ENCODE measurements around the gene WNT10A. TPM values are rescaled to one million over a fixed set of nuclear protein-coding genes. Genes with fewer than 3 reads are reported as not detected.

WNT10A gene
- total and polyA plus RNA-seq, 12 donors: 0.01 to 0.56 (median 0.18) TPM; not detected in 8

DNA sequence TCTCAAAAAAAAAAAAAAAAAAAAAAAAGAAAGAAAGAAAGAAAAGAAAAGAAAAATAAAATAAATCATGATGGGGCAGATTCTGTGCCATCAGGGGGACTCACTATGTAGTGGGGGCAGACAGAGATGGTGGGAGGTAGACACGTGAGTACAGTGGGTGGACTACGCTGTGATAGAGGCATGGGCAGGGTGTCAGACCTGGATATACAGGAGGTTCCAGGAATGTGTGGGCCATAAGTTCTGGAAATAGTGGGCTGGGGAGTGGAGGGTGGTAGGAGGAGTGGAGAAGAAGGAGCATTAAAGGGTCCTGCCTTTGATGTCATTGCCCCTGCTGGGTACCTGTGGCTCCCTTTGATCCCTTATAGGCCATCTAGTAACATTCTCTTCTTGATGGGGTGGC lies 29.9 kb upstream of the WNT10A start:
- H3K27me3 ChIP-seq: peaks cover 0 to 81% (median 77%) of the 10 kb centered on the region in 7 donors
- WGBS, 2 donors: 78 to 80% methylated on average over 2 of the region's 2 CpGs
- intact Hi-C loops (cut with DNase I): loop anchor here in 3 of 10 donors (5.0 to 10.0 kb wide), 2 partner anchors 304 to 393 kb away; no protein-coding TSS in a partner anchor
- no peak overlapping the region for H3K4me3 ChIP-seq
- H3K4me1 ChIP-seq: no peaks in the 10 kb centered on the region
- TF ChIP-seq, protein P1, sequence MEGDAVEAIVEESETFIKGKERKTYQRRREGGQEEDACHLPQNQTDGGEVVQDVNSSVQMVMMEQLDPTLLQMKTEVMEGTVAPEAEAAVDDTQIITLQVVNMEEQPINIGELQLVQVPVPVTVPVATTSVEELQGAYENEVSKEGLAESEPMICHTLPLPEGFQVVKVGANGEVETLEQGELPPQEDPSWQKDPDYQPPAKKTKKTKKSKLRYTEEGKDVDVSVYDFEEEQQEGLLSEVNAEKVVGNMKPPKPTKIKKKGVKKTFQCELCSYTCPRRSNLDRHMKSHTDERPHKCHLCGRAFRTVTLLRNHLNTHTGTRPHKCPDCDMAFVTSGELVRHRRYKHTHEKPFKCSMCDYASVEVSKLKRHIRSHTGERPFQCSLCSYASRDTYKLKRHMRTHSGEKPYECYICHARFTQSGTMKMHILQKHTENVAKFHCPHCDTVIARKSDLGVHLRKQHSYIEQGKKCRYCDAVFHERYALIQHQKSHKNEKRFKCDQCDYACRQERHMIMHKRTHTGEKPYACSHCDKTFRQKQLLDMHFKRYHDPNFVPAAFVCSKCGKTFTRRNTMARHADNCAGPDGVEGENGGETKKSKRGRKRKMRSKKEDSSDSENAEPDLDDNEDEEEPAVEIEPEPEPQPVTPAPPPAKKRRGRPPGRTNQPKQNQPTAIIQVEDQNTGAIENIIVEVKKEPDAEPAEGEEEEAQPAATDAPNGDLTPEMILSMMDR (IDR thresholded peaks at IDR 0.05): no peak
- H3K36me3 ChIP-seq: no peaks in the 10 kb centered on the region
- no peak for ATAC-seq
- DNase-seq: no peak
- no peaks in the 10 kb centered on the region for H3K9me3 ChIP-seq
- H3K27ac ChIP-seq: no peak overlapping the region

DNA sequence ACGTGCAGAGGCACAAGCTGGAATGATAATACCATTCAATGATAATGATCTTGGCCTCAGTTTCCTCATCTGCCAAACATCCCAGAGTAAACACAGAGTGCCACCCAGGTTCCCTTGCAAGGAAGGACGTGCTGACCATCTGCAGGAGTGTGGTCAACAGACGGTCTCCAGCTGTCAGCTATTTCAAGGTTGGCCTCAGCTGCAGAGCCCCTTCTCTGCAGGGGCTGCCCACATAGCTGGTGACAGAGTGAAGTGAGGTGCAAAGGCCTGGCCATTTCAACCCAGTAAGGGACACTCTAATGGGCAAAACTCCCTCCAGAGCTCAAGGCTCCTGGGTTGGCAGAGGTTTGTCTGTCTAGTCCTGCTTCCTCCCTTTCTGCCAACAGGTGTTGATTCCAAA lies 29.4 kb upstream of the WNT10A start:
- TF ChIP-seq, protein P1 (IDR thresholded peaks at IDR 0.05): no peak
- Histone ChIP-seq H3K4me1 (no peaks in the 10 kb centered on the region), H3K27ac (no peak overlapping the region), H3K36me3 (no peaks in the 10 kb centered on the region), H3K27me3 (peaks cover 0 to 85% (median 79%) of the 10 kb centered on the region in 7 donors), H3K9me3 (no peaks in the 10 kb centered on the region), H3K4me3 (no peak overlapping the region)
- intact Hi-C loops (cut with DNase I): loop anchor here in 3 of 10 donors (5.0 to 10.0 kb wide), 2 partner anchors 304 to 394 kb away; no protein-coding TSS in a partner anchor
- WGBS, 2 donors: 32 to 36% methylated on average over 3 of the region's 3 CpGs
- no peak for DNase-seq
- no peak for ATAC-seq

DNA sequence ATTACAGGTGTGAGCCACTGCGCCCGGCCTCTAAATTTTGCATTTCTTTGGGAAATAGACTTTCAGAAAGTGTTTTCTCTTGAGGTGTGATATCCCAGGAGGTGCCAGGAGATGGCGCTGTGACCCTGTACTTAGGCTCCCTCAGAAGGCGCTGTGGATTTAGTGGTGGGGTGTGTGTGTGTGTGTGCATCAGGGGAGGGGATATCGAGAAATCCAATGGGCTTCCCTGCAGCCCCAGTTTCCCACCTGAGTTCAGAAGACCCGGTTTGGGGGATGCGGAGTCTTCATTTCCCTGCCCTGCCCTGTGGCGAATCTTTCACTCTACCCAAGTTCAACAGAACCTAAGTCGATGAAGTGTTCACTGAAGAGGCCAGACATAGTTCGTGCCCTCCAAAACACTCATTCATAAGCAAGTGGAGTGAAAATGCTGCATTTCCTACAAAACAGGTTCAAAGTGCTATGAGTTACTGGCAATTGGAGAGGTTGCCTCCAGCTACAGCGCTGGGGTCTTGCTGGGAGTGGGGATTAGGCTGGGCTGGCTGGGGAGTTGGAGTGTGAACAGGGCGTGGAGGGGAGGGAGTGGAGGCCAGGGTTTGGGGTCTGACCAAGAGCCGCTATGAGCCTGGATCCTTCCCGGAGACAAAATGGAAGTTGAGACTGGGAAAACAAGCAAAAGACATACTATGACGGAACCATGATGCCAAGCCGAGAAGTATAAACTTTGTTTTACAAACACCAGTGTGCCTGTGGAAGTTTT lies 27.6 kb upstream of the WNT10A start:
- intact Hi-C loops (cut with DNase I): loop anchor here in 4 of 10 donors (1.0 to 10.0 kb wide), 4 partner anchors 45 to 396 kb away; no protein-coding TSS in a partner anchor
- DNase-seq (peak in 1 of 2 donors; percentile 34), ATAC-seq (peak in 7 of 8 donors; percentile 16 to 69 (median 52))
- Histone ChIP-seq H3K9me3 (no peaks in the 10 kb centered on the region), H3K4me1 (peaks cover 0 to 9% (median 0%) of the 10 kb centered on the region in 9 donors), H3K27ac (no peak overlapping the region), H3K27me3 (peaks cover 0 to 96% (median 82%) of the 10 kb centered on the region in 7 donors), H3K36me3 (no peaks in the 10 kb centered on the region), H3K4me3 (no peak overlapping the region)
- WGBS, 2 donors: 18 to 24% methylated on average over 16 of the region's 16 CpGs
- TF ChIP-seq, protein P1 (IDR thresholded peaks at IDR 0.05): peak; percentile 31 to 77 (median 70)

DNA sequence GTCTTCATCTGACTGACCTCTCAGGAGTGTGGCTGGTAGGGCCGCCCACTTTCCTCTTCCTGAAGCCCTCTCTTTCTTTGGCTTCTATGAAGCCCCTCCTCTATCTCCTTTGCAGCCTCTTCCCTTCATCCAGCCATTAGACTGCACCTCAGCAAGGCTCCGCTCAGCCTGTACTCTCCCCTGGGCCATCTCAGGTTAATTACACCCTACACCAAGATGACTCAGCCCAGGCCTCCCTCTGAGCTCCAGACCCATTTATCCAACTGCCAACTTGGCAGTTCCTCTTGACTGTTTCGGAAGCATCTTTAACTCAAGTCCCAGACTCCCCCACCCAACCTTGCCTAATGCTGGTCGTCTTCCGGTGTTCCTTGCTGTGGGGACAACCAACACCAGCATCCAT lies 26.9 kb upstream of the WNT10A start:
- intact Hi-C loops (cut with DNase I): loop anchor here in 4 of 10 donors (1.0 to 10.0 kb wide), 4 partner anchors 45 to 396 kb away; no protein-coding TSS in a partner anchor
- no peaks in the 10 kb centered on the region for H3K36me3 ChIP-seq
- no peaks in the 10 kb centered on the region for H3K9me3 ChIP-seq
- TF ChIP-seq, protein P1 (IDR thresholded peaks at IDR 0.05): no peak
- no peak overlapping the region for H3K4me3 ChIP-seq
- DNase-seq: no peak
- H3K27me3 ChIP-seq: peaks cover 0 to 95% (median 82%) of the 10 kb centered on the region in 7 donors
- no peak overlapping the region for H3K27ac ChIP-seq
- H3K4me1 ChIP-seq: peaks cover 0 to 10% (median 0%) of the 10 kb centered on the region in 9 donors
- 34 to 45% methylated on average over 5 of the region's 5 CpGs for WGBS, 2 donors
- no peak for ATAC-seq
